Smooth muscle cell (in vitro differentiated cells): ENCODE measurements around the gene SETBP1. TPM values are rescaled to one million over a fixed set of nuclear protein-coding genes. Genes with fewer than 3 reads are reported as not detected.

ENCODE experiments used
- DNase-seq: peaks from one replicate; lab custom pipeline; 2025; ENCODE audit not compliant: unreplicated experiment; lab: John Stamatoyannopoulos, UW
- H2AFZ ChIP-seq: fragments of 200-600 bp; sonication (generic); 2 replicates; pipeline ENCODE4 v1.6.0; 2016; ENCODE audit warnings: antibody characterized with exemption, low read depth, mild to moderate bottlenecking
- H3F3A ChIP-seq: fragments of 200-600 bp; sonication (generic); 2 replicates; pipeline ENCODE4 v1.6.0; 2017; ENCODE audit warnings: antibody characterized with exemption, low read depth
- H3K27ac ChIP-seq: fragments of 200-600 bp; sonication (generic); 2 replicates; pipeline ENCODE4 v1.5.1; 2016; ENCODE audit warnings: low read depth, mild to moderate bottlenecking
- H3K27me3 ChIP-seq: fragments of 200-600 bp; sonication (generic); 2 replicates; pipeline ENCODE4 v1.6.1; 2016; ENCODE audit warnings: low read depth, mild to moderate bottlenecking
- H3K36me3 ChIP-seq: fragments of 200-600 bp; sonication (generic); 2 replicates; pipeline ENCODE4 v1.5.1; 2016; ENCODE audit warnings: low read depth
- H3K4me1 ChIP-seq: fragments of 200-600 bp; sonication (generic); 2 replicates; pipeline ENCODE4 v1.5.1; 2016; ENCODE audit warnings: low read depth
- H3K4me2 ChIP-seq: fragments of 200-600 bp; sonication (generic); 2 replicates; pipeline ENCODE4 v1.6.0; 2016; ENCODE audit warnings: mild to moderate bottlenecking
- H3K4me3 ChIP-seq: fragments of 200-600 bp; sonication (generic); 2 replicates; pipeline ENCODE4 v1.5.1; 2016; ENCODE audit warnings: mild to moderate bottlenecking
- H3K79me2 ChIP-seq: fragments of 200-600 bp; sonication (generic); 2 replicates; pipeline ENCODE4 v1.6.0; 2016; ENCODE audit warnings: low read depth, mild to moderate bottlenecking
- H3K9ac ChIP-seq: fragments of 200-600 bp; sonication (generic); 2 replicates; pipeline ENCODE4 v1.6.0; 2016; ENCODE audit warnings: low read depth
- H3K9me3 ChIP-seq: fragments of 200-600 bp; sonication (generic); replicated peaks from 2 replicates; pipeline ENCODE4 v1.5.1; 2016; ENCODE audit warnings: low read depth
- H4K20me1 ChIP-seq: fragments of 200-600 bp; sonication (generic); 2 replicates; pipeline ENCODE4 v1.6.0; 2016; ENCODE audit warnings: low read depth
- WGBS: methylation state at CpG from one replicate; pipeline ENCODE4 v1.1.7; 2016; ENCODE audit warnings: low lambda C conversion rate; 5-methylcytosine and 5-hydroxymethylcytosine counted together
- polyA plus RNA-seq: library from polyadenylated mRNA; unstranded; fragments of >200 nt; fragmentation: Nextera tagmentation; extraction: Ambion mirVana; gene quantifications from 2 replicates; pipeline ENCODE4 v1.2.1, GENCODE V29; 2016
- total RNA-seq: library from RNA; depleted of rRNA; stranded (reverse); fragments of >200 nt; gene quantifications from 2 replicates; pipeline ENCODE4 v1.2.3, GENCODE V29; 2014
- TF ChIP-seq, protein P1 (sequence below): fragments of 200-600 bp; sonication (generic); IDR thresholded peaks from 2 replicates; pipeline ENCODE4 v1.5.1; 2017; ENCODE audit warnings: borderline replicate concordance, mild to moderate bottlenecking, antibody characterized with exemption; ENCODE audit not compliant: insufficient read depth, poor library complexity, severe bottlenecking

SETBP1 gene
- total and polyA plus RNA-seq, 2 experiments from 2014 or later: 6.1 to 17.7 TPM

DNA sequence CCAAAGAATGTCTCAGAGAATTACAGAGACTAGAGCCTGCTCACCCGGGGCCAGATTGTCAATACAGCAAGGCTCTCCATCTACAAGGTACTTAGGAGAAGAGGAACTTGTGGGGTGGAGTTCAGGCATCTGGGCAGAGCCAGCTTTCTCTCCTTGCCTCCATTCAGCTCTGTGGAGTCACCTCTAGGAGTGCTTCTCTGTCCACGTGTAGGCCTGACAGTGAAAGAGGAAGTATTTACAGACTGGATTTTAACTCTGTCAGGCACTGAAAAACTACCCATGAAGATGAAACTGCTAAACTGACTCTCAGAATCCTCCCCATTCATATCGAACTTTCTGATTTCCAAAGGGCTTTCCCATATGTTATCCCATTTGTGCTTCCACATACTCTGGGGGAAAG lies 315.6 kb downstream of the SETBP1 start:
- WGBS: 92% methylated on average over 3 of the region's 3 CpGs
- Histone ChIP-seq H4K20me1 (no peaks in the 10 kb centered on the region), H3K9ac (no peak overlapping the region), H3K4me3 (no peak overlapping the region), H3K36me3 (no peaks in the 10 kb centered on the region), H2AFZ (no peak overlapping the region), H3K4me2 (no peak overlapping the region), H3K27me3 (no peaks in the 10 kb centered on the region), H3K4me1 (no peaks in the 10 kb centered on the region), H3F3A (peaks cover 3% of the 10 kb centered on the region), H3K27ac (no peak overlapping the region), H3K79me2 (no peaks in the 10 kb centered on the region), H3K9me3 (no peaks in the 10 kb centered on the region)
- no peak for DNase-seq
- TF ChIP-seq, protein P1, sequence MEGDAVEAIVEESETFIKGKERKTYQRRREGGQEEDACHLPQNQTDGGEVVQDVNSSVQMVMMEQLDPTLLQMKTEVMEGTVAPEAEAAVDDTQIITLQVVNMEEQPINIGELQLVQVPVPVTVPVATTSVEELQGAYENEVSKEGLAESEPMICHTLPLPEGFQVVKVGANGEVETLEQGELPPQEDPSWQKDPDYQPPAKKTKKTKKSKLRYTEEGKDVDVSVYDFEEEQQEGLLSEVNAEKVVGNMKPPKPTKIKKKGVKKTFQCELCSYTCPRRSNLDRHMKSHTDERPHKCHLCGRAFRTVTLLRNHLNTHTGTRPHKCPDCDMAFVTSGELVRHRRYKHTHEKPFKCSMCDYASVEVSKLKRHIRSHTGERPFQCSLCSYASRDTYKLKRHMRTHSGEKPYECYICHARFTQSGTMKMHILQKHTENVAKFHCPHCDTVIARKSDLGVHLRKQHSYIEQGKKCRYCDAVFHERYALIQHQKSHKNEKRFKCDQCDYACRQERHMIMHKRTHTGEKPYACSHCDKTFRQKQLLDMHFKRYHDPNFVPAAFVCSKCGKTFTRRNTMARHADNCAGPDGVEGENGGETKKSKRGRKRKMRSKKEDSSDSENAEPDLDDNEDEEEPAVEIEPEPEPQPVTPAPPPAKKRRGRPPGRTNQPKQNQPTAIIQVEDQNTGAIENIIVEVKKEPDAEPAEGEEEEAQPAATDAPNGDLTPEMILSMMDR: no peak

- 94% methylated on average over 2 of the region's 2 CpGs for WGBS
- H3K36me3 ChIP-seq: no peaks in the 10 kb centered on the region
Observed at GRCh38 chr18:44997174-44997573, 316.5 kb downstream of the SETBP1 start.

DNA sequence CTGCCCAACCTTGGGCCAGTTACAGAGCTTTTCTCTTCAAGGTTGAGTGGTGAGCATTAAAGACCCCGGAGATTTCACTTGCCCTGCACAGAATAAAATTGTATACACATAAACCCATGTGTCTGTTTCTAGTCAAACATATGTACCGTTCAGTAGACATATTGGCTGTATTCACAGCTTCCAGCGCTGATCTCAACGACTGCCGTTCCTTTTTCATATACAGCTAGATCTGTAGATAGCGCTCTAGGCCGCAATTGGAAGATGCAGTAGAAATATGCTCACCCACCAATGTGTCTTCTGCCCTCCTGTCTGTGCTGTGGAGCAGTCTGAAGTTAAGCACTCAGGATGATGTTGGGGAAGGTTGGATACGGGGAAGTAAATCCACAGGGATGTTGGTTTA lies 317.7 kb downstream of the SETBP1 start:
- TF ChIP-seq, protein P1: no peak
- Histone ChIP-seq H2AFZ (no peak overlapping the region), H3K4me1 (no peaks in the 10 kb centered on the region), H3K9me3 (no peaks in the 10 kb centered on the region), H3K4me3 (no peak overlapping the region), H3K4me2 (no peak overlapping the region), H3K79me2 (no peaks in the 10 kb centered on the region), H3F3A (peaks cover 4% of the 10 kb centered on the region), H4K20me1 (peaks cover 8% of the 10 kb centered on the region), H3K27ac (no peak overlapping the region), H3K36me3 (no peaks in the 10 kb centered on the region), H3K27me3 (no peaks in the 10 kb centered on the region), H3K9ac (no peak overlapping the region)
- WGBS: 97% methylated on average over 8 of the region's 8 CpGs
- no peak for DNase-seq

More at GRCh38 chr18:44997174-44997573, 316.5 kb downstream of the SETBP1 start:
- H3K27me3 ChIP-seq: no peaks in the 10 kb centered on the region
- no peaks in the 10 kb centered on the region for H3K9me3 ChIP-seq
- H2AFZ ChIP-seq: no peak overlapping the region
- no peak for DNase-seq
- no peak overlapping the region for H3K4me2 ChIP-seq
- H3K4me3 ChIP-seq: no peak overlapping the region
- H3K9ac ChIP-seq: no peak overlapping the region
- TF ChIP-seq, protein P1: no peak
- peaks cover 4% of the 10 kb centered on the region for H3F3A ChIP-seq
- H3K79me2 ChIP-seq: no peaks in the 10 kb centered on the region
- no peak overlapping the region for H3K27ac ChIP-seq
- no peaks in the 10 kb centered on the region for H3K4me1 ChIP-seq
- peaks cover 2% of the 10 kb centered on the region for H4K20me1 ChIP-seq

- WGBS: 20% methylated on average over 3 of the region's 3 CpGs
- Histone ChIP-seq H4K20me1 (peaks cover 8% of the 10 kb centered on the region), H3K9me3 (no peaks in the 10 kb centered on the region), H3K4me3 (no peak overlapping the region), H3K36me3 (no peaks in the 10 kb centered on the region), H3K9ac (no peak overlapping the region), H3K27me3 (no peaks in the 10 kb centered on the region), H3K27ac (no peak overlapping the region), H3F3A (peaks cover 8% of the 10 kb centered on the region), H3K4me2 (peak overlapping the region; percentile 54), H3K79me2 (no peaks in the 10 kb centered on the region), H3K4me1 (no peaks in the 10 kb centered on the region), H2AFZ (no peak overlapping the region)
- no peak for DNase-seq
- TF ChIP-seq, protein P1: no peak
Observed at GRCh38 chr18:45004546-45005080, 323.9 kb downstream of the SETBP1 start.
